GM21717 (cell line): Measurements from ENCODE around the gene TRAF1.

Experiments used
- ATAC-seq: cut with Tn5 transposase; IDR thresholded peaks from one replicate; pipeline ENCODE4 v1.9.1; 2021; ENCODE audit warnings: mild to moderate bottlenecking, moderate library complexity; ENCODE audit not compliant: unreplicated experiment

The TRAF1 gene

DNA sequence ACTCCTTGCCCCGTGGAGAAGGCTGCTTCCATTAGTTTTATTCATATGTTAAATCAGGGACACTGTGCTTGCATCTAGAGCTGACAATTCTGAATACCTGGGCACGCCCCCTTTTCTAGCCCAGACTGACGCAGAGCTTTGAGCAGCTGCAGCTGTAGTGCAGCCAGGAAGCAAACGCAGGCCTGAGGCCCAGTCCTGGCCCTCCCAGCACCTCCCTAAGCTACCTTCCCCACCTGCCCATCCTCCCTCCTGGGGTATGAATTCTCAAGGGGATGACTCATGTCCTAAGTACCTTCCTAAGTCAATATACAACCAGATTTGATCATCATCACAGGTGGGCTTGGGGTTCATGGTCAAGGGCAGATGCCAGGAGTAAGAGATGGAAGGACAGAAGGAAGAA, 53.1 kb downstream of the TRAF1 start:
- ATAC-seq = no peak

DNA sequence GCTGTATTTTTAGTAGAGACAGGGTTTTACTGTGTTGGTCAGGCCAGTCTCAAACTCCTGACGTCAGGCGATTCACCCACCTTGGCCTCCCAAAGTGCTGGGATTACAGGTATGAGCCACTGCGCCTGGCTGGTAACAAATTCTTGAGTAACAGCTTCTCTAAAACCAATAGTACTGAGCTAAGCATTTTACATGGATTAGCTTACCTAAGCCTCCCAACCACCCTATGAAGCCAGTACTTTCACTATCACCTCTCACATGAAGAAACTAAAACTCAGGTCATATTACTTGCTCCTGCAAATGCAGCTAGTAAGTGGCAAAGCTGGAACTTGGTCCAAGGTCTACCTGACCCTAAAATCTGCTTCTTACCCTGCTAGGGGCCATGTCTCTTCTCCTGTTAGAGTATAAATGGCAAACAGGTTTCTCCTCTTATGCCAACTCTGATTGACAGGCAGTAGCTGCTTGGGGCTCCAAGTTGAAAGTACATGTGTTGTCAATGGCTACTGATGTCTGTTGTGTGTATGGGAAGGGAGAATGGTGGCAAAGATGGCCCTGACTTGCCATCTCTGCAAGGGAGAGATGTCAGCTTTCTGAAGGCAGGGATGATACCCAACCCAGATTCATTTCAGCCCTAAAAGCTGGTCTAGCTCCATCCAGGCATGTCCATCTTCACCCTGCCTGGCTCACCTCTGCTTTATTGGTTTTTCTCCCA, 53.6 kb downstream of the TRAF1 start:
- no peak for ATAC-seq

DNA sequence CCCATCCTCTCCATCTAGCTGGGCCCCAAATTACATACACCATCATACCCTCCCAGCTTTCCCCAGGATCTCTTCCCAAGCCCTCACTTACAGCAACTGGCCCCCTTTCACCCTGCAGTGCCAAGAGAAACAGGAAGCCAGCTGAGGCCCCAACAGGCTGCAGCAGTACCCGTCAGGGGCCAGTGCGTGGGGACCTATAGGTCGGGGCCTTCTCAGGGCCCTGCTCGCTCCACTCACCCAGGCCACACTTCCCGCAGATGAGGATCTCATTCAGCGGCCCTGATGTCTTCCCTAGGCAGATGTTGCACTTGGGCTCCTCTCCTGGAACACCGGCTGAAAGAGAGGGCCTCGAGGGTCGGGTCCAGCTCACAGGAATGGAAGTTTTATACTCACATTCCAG, 56.4 kb downstream of the TRAF1 start:
- ATAC-seq = no peak

DNA sequence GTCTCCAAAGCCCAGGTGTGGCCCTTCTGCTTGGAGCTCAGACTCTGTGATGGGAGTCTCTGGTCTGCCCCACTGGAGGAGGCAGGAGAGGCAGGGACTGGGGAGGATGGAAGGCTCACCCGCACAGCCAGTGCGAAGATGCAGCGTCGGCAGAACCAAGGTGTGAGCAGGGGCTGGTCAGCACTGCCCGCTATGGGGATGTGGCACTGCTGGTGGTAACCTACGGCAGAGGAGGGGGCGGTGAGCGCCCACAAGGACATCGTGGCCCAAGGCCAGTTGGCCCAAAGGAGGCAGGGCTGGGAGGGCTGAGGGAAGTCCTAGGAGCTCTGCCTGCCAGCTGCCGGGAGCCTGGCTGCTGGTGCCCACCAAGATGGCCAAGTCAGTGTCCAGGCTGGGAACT, 56.9 kb downstream of the TRAF1 start:
- ATAC-seq = no peak

DNA sequence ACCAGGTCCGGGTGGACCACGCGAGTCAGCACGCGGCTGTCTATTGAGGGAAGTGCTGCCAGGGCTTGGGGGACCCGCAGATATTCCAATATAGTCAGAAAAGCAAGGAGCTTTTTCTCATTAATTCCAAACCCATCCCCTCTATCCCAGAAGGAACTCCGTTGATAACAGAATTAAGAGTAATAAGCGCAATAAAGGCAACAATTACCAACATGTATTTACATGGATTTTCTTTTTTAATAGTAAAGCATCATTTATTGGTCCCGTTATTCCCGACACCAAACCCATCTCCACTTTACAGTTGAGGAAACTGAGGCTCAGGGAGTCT, 57.3 kb downstream of the TRAF1 start:
- no peak for ATAC-seq

DNA sequence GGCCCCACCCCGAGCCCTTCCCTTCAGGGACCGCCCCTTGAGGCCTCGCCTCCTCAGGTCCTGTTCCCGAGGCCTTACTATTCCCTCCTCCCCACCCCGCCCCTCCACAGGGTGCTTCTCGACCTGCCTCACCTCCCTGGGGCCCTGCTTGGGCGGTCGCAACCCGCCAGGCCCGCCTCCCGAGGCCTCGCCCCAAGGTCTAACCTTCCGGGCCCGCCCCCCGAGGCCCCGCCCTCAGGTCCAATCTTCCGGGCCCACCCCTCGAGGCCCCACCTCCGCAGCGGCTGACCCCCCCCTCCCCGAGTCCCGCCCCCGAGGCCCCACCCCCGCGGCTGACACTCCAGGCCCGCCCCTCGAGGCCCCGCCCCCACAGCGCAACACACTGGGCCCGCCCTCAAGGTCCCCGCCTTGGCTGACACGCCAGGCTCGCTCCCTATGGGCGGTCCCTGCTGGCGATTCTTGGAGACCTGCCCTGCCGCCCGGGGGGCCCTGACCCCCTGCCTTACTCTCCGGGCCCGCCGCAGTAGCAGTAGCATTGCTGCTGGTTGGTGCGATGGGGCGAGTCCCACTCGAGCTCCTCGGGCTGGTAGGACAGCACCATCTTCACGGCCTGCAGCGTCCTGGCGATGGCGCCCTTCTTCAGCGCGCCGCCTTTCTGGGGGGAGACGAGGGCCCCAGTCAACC, 57.8 kb downstream of the TRAF1 start:
- ATAC-seq = peak; percentile 89

DNA sequence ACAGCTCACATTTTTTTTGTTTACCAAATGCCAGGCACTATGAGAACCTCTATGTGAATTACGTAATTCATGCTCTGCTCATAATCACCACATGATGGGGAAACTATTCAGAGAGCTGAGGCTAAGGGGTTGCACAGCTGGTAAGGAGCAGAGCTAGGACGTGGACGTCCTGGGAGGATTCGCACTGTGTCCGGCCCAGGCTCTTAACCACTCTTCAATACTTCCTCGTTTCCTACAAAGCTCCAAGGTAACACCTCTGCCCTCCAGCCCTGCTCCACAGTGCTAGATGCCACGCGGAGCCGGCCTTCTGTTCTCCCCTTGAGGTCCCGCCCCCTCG, 58.3 kb downstream of the TRAF1 start:
- ATAC-seq = no peak

DNA sequence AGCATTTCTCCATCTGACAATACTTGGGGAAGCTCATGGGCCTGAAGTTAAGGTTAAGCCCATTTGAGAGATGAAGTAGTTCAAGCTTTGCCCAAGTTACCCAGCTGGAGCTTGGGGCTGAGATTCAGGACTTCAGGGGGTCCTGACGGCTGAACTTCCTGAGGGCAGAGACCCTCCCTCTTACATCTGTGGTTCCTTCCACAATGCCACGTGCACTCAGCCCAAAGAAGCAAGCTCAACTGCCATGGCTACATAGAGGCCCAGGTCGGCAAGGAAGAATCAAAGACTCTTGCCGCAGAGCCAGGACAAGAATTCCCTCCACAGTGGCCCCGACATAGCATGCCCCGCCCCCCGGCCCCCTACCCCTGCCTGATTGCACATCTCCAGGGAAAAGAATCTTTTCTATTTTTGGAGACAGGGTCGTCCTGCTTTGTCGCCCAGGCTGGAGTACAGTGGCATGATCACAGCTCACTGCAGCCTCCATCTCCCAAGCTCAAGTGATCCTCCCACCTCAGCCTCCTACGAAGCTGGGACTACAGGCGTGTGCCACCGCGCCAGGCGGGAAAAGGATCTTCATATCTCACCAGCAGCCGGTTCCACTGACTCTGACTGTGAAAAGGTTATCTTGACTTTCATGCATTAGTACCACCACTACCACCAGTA, 58.8 kb downstream of the TRAF1 start:
- ATAC-seq = no peak

DNA sequence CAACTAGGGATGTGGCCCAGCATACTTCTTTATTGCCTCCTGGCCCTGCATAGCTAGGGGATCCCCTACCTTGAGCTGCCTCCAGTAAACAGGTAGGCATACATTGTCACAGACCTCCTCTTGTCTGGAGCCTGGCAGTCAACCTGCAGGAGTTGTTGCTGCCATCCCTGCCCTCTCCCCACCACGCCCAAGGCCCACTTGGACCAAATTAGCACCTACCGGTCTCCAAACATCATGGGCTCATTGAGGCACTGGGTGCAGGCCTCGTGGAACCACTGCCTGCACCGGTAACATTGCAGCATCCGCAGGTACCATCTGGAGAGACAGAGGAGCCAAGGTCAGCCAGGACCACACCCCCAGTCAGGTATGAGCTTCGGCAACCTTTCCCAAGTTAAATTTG, 59.9 kb downstream of the TRAF1 start:
- ATAC-seq = no peak

DNA sequence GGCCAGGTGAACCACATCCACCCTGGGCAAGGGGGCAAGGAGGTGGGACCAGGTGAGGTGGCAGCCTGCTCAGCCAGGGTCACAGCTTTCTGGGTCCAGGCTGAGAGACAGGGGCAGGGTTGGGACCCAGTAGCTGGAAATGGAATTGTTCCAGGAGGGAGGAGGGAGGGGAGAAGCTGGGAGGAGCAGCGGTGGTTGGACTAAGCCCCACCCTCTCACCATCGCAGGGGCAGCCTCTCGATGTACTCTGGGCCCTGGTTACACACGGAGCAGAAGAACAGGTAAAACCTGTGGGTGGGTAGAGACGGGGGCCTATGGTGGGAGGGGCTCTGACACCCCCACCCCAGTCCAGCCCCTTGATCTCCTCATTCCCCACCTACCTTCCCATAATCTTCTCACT, 60.8 kb downstream of the TRAF1 start:
- no peak for ATAC-seq

DNA sequence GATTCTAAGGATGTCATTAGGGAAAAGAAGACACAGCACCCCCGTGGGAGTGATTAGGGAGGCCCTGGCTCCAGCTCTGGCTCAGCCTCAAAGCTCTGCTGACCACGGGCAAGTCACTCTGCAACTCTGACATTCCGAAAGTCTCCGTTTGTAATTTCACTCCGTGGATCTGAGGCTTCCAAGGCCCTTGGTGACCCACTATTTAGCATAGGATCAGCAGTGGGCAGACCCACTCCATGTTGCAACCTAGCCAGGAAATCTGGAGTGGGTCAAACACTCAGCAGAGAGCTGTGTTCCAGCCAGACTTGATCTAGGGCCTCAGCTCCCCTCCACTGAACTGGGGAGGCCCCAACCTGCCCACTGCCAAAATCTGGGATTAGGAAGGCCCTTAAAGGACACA, 61.4 kb downstream of the TRAF1 start:
- ATAC-seq = no peak

DNA sequence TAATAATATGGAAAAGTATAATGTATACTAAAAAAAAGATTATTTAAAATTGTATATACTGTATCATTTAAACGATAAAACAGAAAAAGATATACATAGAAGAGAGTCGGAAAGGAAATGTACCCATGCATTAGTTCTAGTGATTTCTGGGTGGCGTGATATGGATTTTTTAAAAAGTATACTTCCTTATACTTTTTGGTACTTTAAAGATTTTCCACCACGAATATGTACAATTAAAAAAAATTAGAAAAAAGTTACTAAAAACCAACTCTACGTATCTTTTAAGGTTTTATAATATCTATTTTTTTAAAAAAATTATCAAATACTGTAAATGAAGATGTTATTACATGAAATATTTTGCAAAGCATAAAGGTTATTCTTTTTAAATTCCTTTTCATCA, 61.9 kb downstream of the TRAF1 start:
- ATAC-seq = no peak

DNA sequence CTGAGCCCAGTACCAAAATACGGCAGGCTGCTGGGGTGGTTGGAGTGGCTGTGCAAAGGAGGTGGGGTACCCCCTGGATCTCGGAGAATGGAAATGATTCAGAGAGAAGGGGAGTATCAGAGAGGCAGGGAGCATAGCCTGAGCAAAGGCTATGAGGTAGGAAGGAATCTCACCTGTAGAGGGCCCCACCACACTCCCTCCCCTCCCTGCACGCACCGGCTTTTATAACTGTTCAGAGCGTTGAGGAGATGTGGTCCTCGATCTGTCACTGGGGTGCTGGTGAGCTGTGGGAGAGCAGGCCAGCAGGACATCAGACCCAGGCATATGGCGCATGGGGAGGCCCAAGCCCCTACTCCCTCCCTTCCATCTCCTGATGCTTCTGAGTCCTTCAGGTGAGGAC, 62.8 kb downstream of the TRAF1 start:
- no peak for ATAC-seq

DNA sequence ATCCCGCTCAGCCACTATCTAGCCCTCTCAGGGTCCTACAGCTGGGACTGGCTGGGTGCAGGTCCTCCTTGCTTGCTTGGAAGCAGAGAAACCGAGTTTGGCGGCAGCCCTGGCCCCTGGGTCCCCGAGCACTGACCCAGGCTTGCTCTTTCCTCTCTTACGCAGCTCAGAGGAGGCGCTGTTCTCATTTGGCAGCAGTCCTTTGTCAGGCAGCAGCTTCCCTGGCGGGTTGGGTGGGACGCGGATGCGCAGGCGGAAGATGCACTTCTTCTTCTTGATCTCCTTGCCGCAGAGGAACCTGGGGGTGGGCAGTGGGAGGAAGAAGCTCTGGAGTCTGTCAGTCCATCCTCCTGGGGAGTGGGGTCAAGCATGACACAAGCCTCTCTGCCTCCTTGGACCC, 64.1 kb downstream of the TRAF1 start:
- ATAC-seq = no peak

DNA sequence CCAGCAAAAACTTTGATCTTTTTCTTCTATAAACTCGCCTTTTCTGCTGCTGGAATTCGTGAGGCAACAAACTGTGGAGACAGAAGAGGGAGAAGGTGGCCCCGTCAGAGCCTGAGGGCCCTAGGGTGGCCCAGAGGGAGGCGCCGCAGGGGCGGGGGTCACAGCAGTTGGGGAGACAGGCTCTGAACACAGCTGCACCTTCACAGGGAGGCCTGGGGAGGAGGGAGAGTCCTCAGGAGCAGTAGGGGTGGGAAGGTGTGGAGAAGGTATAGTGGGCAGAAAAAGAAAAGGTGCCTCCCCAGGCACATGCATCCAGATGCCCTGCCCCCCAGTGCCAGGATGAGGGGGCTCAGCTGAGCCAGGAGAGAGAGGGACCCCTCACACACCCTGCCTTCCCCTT, 64.7 kb downstream of the TRAF1 start:
- ATAC-seq = no peak

DNA sequence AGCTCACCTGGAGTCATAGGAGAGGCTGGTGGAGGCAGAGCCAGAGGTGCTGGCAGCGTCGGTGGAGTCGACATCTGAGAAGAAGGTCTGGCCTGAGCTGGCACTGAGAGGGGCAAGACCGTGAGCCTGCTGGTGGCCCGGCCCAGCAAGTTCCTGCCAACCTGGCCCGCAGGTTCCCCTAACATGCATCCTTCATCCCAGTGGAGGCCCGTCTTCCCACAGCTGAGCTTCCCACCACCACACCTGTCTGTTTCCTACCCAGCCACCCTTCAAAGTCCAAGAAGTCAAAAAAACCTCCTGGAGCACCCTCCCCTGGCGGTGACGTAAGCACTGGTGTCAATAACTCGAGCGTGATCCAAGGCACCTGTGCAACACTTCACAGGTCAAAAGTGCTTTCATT, 66.5 kb downstream of the TRAF1 start:
- ATAC-seq = no peak

DNA sequence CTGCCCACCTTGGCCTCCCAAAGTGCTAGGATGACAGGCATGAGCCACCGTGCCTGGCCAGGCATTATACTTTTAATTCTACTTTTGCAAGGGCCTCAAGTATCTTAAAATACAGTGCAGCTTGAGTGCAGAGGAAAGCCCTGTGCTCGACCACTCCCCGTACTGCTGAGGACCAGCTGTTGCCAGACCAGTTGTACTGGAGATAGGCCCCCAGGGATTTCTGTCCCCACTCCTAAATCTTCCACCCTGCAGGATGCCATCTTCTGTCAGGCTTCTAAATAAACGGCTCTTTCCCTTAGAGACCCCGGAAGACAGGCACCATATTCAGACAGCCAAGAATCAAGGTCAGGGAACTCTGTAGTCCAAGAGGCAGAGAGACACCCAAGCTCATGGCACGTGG, 67.2 kb downstream of the TRAF1 start:
- no peak for ATAC-seq

DNA sequence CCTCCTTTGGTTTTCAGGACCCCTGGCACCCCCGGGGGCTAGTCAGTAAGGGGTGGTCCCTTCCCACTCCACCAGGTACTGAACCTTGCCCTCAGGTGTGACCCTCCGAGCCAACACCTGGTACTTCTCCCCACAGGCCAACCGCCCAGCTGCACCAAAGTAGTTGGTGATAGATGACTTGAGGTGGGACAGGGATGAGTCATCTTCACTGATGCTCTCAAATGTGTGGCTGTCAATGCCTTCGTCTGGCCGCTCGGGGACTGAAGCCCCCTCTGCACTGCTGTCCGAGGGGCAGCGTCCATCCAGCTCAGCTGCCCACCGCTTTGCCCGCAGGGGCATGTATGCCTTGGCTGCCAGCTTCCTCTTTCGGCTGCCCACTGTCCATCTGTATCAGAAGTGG, 68.7 kb downstream of the TRAF1 start:
- ATAC-seq = no peak

DNA sequence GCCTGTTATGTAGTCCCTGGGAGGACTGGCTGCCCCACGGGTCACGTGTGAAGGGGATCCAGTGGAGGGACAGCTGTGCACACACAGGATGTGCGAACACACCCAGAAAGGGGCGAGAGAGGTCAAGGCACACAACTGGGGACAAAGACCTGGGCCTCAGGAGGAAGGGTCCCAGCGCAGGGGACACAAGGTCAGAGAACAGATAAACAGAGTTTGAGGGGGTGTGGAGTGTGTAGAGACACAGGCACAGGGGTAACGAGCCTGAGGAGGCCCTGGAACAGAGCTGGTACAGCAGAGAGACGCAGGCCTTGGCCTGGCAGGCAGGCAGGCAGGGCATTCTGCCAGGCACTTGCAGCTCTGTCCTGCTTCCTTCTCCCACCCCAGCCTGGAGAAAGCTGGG, 69.1 kb downstream of the TRAF1 start:
- no peak for ATAC-seq

DNA sequence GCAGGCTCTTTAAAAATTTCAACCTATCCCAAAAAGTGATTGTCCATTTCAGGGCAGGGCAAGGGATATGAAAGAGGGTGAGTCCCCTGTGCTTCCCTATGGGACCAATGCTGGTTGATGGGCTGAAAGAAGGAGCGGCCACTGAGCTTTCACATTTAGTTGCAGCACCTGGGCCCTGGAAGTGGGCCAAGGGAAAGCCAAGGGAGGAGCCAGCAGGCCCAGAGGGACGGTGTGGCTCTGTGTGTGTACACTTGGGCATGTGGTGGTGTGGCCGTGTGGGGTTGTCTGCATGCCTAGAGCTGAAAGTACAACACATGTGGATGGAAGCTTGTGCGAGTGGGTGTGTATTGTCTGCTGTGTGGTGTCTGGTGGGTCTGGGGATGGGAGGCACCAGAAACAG, 69.9 kb downstream of the TRAF1 start:
- no peak for ATAC-seq

DNA sequence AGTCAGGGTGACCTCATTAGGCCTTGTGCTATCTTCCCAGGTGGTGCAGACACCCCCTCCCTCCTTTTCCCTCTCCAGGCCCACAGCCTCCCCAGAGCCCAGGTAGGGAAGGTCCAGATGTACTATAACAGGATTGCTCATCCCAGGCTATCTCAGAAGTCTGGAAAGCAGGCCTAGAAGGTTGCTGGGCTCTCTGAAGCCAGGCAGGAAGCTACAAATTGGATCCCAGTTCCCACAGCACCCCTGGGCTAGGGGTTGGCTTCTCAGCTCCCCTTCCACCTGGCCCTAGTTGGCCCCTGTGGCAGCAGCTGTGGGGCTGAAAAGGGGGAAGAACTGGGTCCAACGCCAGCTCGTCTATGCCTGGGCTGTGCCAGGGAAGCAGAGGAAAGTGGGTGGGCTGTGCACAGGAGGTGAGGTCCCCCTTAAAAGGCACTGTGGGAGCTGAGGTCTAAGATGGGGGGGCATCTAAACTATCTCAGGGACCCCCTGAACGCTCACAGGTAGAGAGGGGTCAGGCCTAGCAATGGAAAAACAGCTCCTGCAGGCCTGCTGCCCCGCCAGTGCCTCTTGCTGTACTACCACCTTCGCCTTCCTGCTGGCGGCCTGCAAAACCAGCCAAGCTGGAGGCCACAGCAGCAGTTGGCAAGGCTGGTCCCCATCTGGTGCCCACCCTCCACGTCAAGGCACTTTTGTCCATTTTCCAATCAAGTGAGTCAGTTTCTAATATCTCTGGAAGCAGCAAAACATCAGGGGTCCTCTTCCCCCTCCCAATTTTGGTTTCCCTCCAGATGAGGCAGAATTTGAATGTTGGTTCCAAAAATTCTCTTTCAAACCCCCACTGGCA, 70.5 kb downstream of the TRAF1 start:
- ATAC-seq = no peak
